ENCODE measurements around the gene DIDO1.

The DIDO1 gene

GRCh38 chr20:62916703-62917476, 9.4 kb downstream of the DIDO1 start:
- TF ChIP-seq RAD21 (IDR thresholded peaks at IDR 0.05; ENCODE audit: low read depth) = no peak
- TF ChIP-seq EP300 (IDR thresholded peaks at IDR 0.05; ENCODE audit: borderline replicate concordance) = no peak
- TF ChIP-seq EGR1 (IDR thresholded peaks at IDR 0.05) = no peak
- TF ChIP-seq CREB1 (IDR thresholded peaks at IDR 0.05; ENCODE audit: low read depth) = no peak
- TF ChIP-seq TAF1 (IDR thresholded peaks at IDR 0.05; ENCODE audit: low read depth) = no peak
- TF ChIP-seq REST (IDR thresholded peaks at IDR 0.05; ENCODE audit: low read depth) = no peak
- TF ChIP-seq FOXM1 (IDR thresholded peaks at IDR 0.05; ENCODE audit: borderline replicate concordance, low read depth) = no peak
- TF ChIP-seq NFIC (IDR thresholded peaks at IDR 0.05) = no peak
- TF ChIP-seq TEAD4 (IDR thresholded peaks at IDR 0.05) = no peak
- TF ChIP-seq, protein P1, sequence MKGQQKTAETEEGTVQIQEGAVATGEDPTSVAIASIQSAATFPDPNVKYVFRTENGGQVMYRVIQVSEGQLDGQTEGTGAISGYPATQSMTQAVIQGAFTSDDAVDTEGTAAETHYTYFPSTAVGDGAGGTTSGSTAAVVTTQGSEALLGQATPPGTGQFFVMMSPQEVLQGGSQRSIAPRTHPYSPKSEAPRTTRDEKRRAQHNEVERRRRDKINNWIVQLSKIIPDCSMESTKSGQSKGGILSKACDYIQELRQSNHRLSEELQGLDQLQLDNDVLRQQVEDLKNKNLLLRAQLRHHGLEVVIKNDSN (IDR thresholded peaks at IDR 0.05) = no peak
- no peak for TF ChIP-seq CEBPB (IDR thresholded peaks at IDR 0.05)
- TF ChIP-seq YY1 (IDR thresholded peaks at IDR 0.05; ENCODE audit: low read depth) = no peak
- TF ChIP-seq, protein P2, sequence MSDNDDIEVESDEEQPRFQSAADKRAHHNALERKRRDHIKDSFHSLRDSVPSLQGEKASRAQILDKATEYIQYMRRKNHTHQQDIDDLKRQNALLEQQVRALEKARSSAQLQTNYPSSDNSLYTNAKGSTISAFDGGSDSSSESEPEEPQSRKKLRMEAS (IDR thresholded peaks at IDR 0.05) = no peak

- peak; percentile 44; the same call in 1 of the 2 replicates for TF ChIP-seq TEAD4 (IDR thresholded peaks at IDR 0.05)
- no peak for TF ChIP-seq TAF1 (IDR thresholded peaks at IDR 0.05; ENCODE audit: low read depth)
- no peak for TF ChIP-seq EP300 (IDR thresholded peaks at IDR 0.05; ENCODE audit: borderline replicate concordance)
- no peak for TF ChIP-seq REST (IDR thresholded peaks at IDR 0.05; ENCODE audit: low read depth)
- no peak for TF ChIP-seq CREB1 (IDR thresholded peaks at IDR 0.05; ENCODE audit: low read depth)
Measured at GRCh38 chr20:62914970-62915457, 11.3 kb downstream of the DIDO1 start.

DNA sequence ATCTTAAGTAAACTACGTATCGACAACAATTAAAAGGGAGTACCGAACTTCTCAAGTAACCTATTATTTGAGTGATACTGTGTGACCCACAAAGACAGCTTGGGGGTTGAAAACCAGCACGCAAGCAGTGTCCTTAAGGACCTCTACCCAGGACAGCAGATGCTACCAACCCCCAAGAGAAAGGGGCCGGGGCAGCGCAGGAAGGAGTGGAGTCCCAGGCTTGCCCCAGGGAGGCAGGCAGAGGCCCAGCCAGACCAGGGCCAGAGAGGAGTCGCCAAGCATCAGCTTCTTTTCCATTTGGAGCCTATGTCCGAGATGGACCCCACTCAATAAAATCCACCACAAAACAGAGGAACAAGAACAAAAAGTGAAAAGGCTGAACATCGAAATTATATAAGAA, 11.9 kb downstream of the DIDO1 start:
- TF ChIP-seq FOXM1 (IDR thresholded peaks at IDR 0.05; ENCODE audit: borderline replicate concordance, low read depth) = no peak
- TF ChIP-seq EGR1 (IDR thresholded peaks at IDR 0.05) = no peak
- TF ChIP-seq REST (IDR thresholded peaks at IDR 0.05; ENCODE audit: low read depth) = no peak
- TF ChIP-seq YY1 (IDR thresholded peaks at IDR 0.05; ENCODE audit: low read depth) = no peak
- TF ChIP-seq TEAD4 (IDR thresholded peaks at IDR 0.05) = no peak
- no peak for TF ChIP-seq EP300 (IDR thresholded peaks at IDR 0.05; ENCODE audit: borderline replicate concordance)
- TF ChIP-seq, protein P1 (IDR thresholded peaks at IDR 0.05) = no peak
- TF ChIP-seq CREB1 (IDR thresholded peaks at IDR 0.05; ENCODE audit: low read depth) = no peak
- TF ChIP-seq NFIC (IDR thresholded peaks at IDR 0.05) = no peak
- no peak for TF ChIP-seq TAF1 (IDR thresholded peaks at IDR 0.05; ENCODE audit: low read depth)
- no peak for TF ChIP-seq CEBPB (IDR thresholded peaks at IDR 0.05)
- no peak for TF ChIP-seq RAD21 (IDR thresholded peaks at IDR 0.05; ENCODE audit: low read depth)
- TF ChIP-seq ZBTB7A (IDR thresholded peaks at IDR 0.05; ENCODE audit: low read depth) = no peak
- no peak for TF ChIP-seq TCF12 (IDR thresholded peaks at IDR 0.05; ENCODE audit: low read depth)
- TF ChIP-seq, protein P2 (IDR thresholded peaks at IDR 0.05) = no peak

DNA sequence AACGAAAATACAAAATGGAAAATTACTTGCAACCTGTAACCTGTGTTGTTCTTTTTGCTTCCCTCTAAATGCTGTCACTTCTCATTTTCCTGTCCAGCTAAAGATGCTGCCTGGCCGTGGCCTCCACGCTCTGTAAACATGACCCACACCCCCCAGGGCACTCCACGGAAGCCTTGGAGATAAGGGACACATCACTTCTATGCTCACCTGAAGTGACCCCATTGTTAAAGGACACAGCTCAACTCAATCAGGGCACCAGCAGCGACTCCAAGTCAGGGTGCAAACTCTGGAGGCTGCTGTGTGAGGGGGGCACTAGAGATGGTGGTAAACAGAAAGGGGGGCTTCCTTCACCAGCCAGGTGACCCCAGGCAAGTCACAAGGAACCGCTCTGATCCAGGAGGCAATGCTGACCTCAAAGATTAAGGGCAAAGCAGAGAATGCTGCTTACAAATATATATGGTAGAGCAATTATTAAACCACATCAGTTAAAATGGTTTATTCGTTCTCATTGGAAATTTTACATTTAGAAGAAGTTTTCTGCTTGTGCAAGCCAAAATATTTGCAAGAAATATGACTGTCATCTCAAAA, 13.2 kb downstream of the DIDO1 start:
- TF ChIP-seq NFIC (IDR thresholded peaks at IDR 0.05) (no peak), TAF1 (IDR thresholded peaks at IDR 0.05; ENCODE audit: low read depth) (no peak), EP300 (IDR thresholded peaks at IDR 0.05; ENCODE audit: borderline replicate concordance) (no peak), TCF12 (IDR thresholded peaks at IDR 0.05; ENCODE audit: low read depth) (no peak), CREB1 (IDR thresholded peaks at IDR 0.05; ENCODE audit: low read depth) (no peak), EGR1 (IDR thresholded peaks at IDR 0.05) (no peak), ZBTB7A (IDR thresholded peaks at IDR 0.05; ENCODE audit: low read depth) (no peak), RAD21 (IDR thresholded peaks at IDR 0.05; ENCODE audit: low read depth) (no peak), YY1 (IDR thresholded peaks at IDR 0.05; ENCODE audit: low read depth) (no peak), REST (IDR thresholded peaks at IDR 0.05; ENCODE audit: low read depth) (no peak), TEAD4 (IDR thresholded peaks at IDR 0.05) (no peak), CEBPB (IDR thresholded peaks at IDR 0.05) (no peak), FOXM1 (IDR thresholded peaks at IDR 0.05; ENCODE audit: borderline replicate concordance, low read depth) (no peak)
- TF ChIP-seq, protein P2 (IDR thresholded peaks at IDR 0.05) = no peak
- TF ChIP-seq, protein P1 (IDR thresholded peaks at IDR 0.05) = no peak

All from Ishikawa (cell line).